HUES48 (cell line): Measurements from ENCODE around the gene CNTNAP2.

Source experiments
- H3K27ac ChIP-seq: one replicate; pipeline ENCODE4 v1.7.0; 2013; ENCODE audit warnings: low read depth, low read length, inconsistent platforms
- H3K27me3 ChIP-seq: 2 replicates; pipeline ENCODE4 v1.6.1; 2013; ENCODE audit warnings: mild to moderate bottlenecking, low read length; ENCODE audit not compliant: control insufficient read depth, insufficient read depth
- H3K36me3 ChIP-seq: 2 replicates; pipeline ENCODE4 v1.6.1; 2013; ENCODE audit warnings: low read length; ENCODE audit not compliant: control insufficient read depth, insufficient read depth
- H3K4me1 ChIP-seq: 2 replicates; pipeline ENCODE4 v1.6.1; 2013; ENCODE audit warnings: mild to moderate bottlenecking, low read length; ENCODE audit not compliant: control insufficient read depth, insufficient read depth
- H3K4me3 ChIP-seq: 2 replicates; pipeline ENCODE4 v1.5.1; 2013; ENCODE audit warnings: mild to moderate bottlenecking, low read depth, low read length
- H3K9ac ChIP-seq: 2 replicates; pipeline ENCODE4 v1.6.1; 2013; ENCODE audit warnings: mild to moderate bottlenecking, low read depth, low read length, moderate library complexity
- H3K9me3 ChIP-seq: 2 replicates; pipeline ENCODE4 v1.6.1; 2013; ENCODE audit warnings: low read length; ENCODE audit not compliant: control insufficient read depth, insufficient read depth

CNTNAP2 gene

GRCh38 chr7:147251751-147252325 lies 1135.2 kb downstream of the CNTNAP2 start:
- Histone ChIP-seq H3K9me3 (no peaks in the 10 kb centered on the region), H3K4me3 (no peak overlapping the region), H3K36me3 (no peaks in the 10 kb centered on the region), H3K4me1 (peaks cover 8% of the 10 kb centered on the region; the same call in 1 of the 2 replicates), H3K27ac (no peak overlapping the region), H3K9ac (no peak overlapping the region), H3K27me3 (no peaks in the 10 kb centered on the region)

GRCh38 chr7:147261693-147262092 lies 1145.1 kb downstream of the CNTNAP2 start:
- Histone ChIP-seq H3K36me3 (no peaks in the 10 kb centered on the region), H3K27ac (no peak overlapping the region), H3K9ac (no peak overlapping the region), H3K9me3 (no peaks in the 10 kb centered on the region), H3K4me1 (no peaks in the 10 kb centered on the region), H3K4me3 (no peak overlapping the region), H3K27me3 (no peaks in the 10 kb centered on the region)

GRCh38 chr7:147265528-147265927 lies 1148.9 kb downstream of the CNTNAP2 start:
- Histone ChIP-seq H3K27me3 (no peaks in the 10 kb centered on the region), H3K27ac (no peak overlapping the region), H3K4me1 (no peaks in the 10 kb centered on the region), H3K4me3 (no peak overlapping the region), H3K9ac (no peak overlapping the region), H3K9me3 (no peaks in the 10 kb centered on the region), H3K36me3 (no peaks in the 10 kb centered on the region)

GRCh38 chr7:147276106-147276505 lies 1159.5 kb downstream of the CNTNAP2 start:
- Histone ChIP-seq H3K9ac (no peak overlapping the region), H3K4me1 (peaks cover 10% of the 10 kb centered on the region), H3K4me3 (no peak overlapping the region), H3K27ac (no peak overlapping the region), H3K36me3 (no peaks in the 10 kb centered on the region), H3K9me3 (no peaks in the 10 kb centered on the region), H3K27me3 (no peaks in the 10 kb centered on the region)

GRCh38 chr7:147276783-147277370 lies 1160.3 kb downstream of the CNTNAP2 start:
- Histone ChIP-seq H3K4me1 (peaks cover 10% of the 10 kb centered on the region), H3K4me3 (no peak overlapping the region), H3K27ac (no peak overlapping the region), H3K9ac (no peak overlapping the region), H3K27me3 (no peaks in the 10 kb centered on the region), H3K9me3 (no peaks in the 10 kb centered on the region), H3K36me3 (no peaks in the 10 kb centered on the region)

- Histone ChIP-seq H3K27me3 (no peaks in the 10 kb centered on the region), H3K4me3 (no peak overlapping the region), H3K9ac (no peak overlapping the region), H3K27ac (peak overlapping the region; percentile 10), H3K4me1 (peaks cover 10% of the 10 kb centered on the region), H3K36me3 (no peaks in the 10 kb centered on the region), H3K9me3 (no peaks in the 10 kb centered on the region)
These were observed 1162.9 kb downstream of the CNTNAP2 start for GRCh38 chr7:147279514-147279913.

- Histone ChIP-seq H3K4me3 (no peak overlapping the region), H3K9me3 (no peaks in the 10 kb centered on the region), H3K27ac (peak overlapping the region; percentile 10), H3K4me1 (peaks cover 10% of the 10 kb centered on the region), H3K9ac (no peak overlapping the region), H3K27me3 (no peaks in the 10 kb centered on the region), H3K36me3 (no peaks in the 10 kb centered on the region)
These were observed 1163.4 kb downstream of the CNTNAP2 start for GRCh38 chr7:147279964-147280374.

GRCh38 chr7:147282204-147282603 lies 1165.6 kb downstream of the CNTNAP2 start:
- Histone ChIP-seq H3K9ac (no peak overlapping the region), H3K27me3 (no peaks in the 10 kb centered on the region), H3K4me1 (peaks cover 10% of the 10 kb centered on the region), H3K27ac (no peak overlapping the region), H3K9me3 (no peaks in the 10 kb centered on the region), H3K4me3 (no peak overlapping the region), H3K36me3 (no peaks in the 10 kb centered on the region)

GRCh38 chr7:147296201-147296600 lies 1179.6 kb downstream of the CNTNAP2 start:
- H3K4me1 ChIP-seq: no peaks in the 10 kb centered on the region
- H3K27ac ChIP-seq: no peak overlapping the region
- H3K4me3 ChIP-seq: no peak overlapping the region
- H3K9me3 ChIP-seq: no peaks in the 10 kb centered on the region
- H3K36me3 ChIP-seq: no peaks in the 10 kb centered on the region
- H3K27me3 ChIP-seq: no peaks in the 10 kb centered on the region
- no peak overlapping the region for H3K9ac ChIP-seq

GRCh38 chr7:147296986-147297385 lies 1180.4 kb downstream of the CNTNAP2 start:
- H3K4me3 ChIP-seq: no peak overlapping the region
- no peaks in the 10 kb centered on the region for H3K4me1 ChIP-seq
- no peak overlapping the region for H3K27ac ChIP-seq
- H3K9me3 ChIP-seq: no peaks in the 10 kb centered on the region
- no peak overlapping the region for H3K9ac ChIP-seq
- H3K27me3 ChIP-seq: no peaks in the 10 kb centered on the region
- no peaks in the 10 kb centered on the region for H3K36me3 ChIP-seq

- Histone ChIP-seq H3K9ac (no peak overlapping the region), H3K27me3 (no peaks in the 10 kb centered on the region), H3K9me3 (no peaks in the 10 kb centered on the region), H3K4me1 (no peaks in the 10 kb centered on the region), H3K36me3 (no peaks in the 10 kb centered on the region), H3K27ac (no peak overlapping the region), H3K4me3 (no peak overlapping the region)
These were observed 1182.0 kb downstream of the CNTNAP2 start for GRCh38 chr7:147298611-147299043.
